GM19351 (cell line): Measurements from ENCODE around the gene ITGA2.

Source experiments
- ATAC-seq: cut with Tn5 transposase; IDR thresholded peaks from one replicate; pipeline ENCODE4 v1.9.1; 2021; ENCODE audit warnings: mild to moderate bottlenecking, moderate library complexity; ENCODE audit not compliant: unreplicated experiment

Gene ITGA2

DNA sequence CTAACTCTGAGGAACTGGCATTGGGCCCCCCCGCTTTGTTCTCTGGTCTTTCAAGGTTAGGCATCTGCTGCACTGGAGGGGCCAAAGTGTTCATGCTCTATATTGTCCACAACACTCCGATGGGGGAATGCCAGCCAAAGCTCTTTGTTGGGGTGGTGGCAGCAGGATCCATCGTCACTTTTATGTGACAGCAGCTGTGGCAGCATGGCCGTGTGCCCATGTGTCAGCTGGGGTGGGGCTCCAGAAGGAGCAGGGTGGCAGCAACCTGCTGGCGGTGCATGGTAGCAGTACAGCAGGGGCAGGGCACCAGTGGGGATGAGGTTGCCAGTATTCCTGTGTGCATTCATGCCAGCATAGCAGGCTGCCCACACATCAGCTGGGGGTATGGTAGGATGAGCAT is 28.2 kb downstream of the ITGA2 start:
- no peak for ATAC-seq

DNA sequence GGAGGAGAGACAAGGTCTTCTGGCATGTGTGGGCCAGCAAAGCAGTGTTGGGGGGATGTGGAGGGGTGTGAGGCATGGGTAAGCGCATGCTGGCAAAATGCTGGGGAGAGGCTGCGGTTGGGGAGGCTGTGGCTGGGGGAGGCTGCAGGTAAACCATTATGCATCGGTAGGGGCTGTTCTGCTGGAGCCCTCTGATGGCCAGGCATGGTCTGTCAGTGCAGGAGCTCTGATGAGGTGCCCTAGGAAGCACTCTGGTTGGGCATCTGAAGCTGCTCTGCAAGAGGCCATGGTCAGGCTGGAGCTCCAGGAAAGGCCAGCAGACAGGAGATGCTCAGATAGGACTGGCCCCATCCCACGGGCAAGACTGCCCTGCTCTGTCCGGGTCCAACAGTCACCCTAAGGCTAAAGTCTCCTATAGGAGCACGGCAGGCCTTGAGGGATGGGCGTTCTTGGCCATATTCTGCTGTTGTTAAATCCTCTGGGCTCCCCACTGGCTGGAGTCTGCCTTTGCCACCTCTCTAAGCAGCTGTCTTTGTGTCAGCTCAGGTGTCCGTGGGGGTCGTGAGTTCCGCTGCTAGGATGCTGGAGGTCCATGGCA is 28.7 kb downstream of the ITGA2 start:
- no peak for ATAC-seq

DNA sequence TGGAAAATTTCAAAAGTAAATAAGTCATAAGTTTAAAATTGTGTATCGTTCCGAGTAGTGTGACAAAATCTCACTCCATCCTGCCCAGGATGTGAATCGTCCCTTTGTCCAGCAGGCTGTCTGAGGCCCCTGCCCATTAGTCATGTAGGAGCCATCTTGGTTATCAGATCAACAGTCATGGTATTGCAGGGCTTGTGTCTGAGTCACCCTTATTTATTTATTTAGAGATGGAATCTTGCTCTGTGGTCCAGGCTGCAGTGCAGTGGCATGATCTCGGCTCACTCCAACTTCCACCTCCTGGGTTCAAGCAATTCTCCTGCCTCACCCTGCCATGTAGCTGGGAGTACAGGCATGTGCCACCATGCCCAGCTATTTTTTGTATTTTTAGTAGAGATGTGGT is 30.2 kb downstream of the ITGA2 start:
- no peak for ATAC-seq

DNA sequence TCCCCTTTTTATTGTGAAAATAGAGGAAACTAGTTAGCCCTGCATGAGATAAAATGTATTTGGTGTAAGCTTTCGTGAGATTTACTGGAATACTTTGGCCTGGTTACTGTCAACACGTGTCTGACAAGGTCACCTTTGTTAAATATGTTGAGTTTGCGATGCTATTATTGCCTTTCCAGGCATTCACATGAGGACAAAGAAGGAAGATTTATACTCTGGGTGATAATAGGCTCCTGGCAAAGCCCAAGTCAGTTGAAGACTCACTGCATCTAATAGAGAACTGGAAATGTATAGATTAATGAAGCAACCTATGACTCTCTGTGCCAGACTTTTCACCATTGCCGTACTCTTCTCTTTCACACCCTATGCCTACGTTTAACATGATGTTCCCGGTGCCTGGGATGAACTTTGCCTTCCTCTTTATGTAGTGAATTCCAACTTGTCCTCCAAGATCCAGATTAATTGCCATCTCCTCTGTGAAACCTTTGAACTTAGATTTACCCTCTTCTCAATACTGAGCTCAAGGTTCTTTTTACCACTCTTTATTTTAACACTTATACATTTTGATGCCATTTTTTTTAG is 33.9 kb downstream of the ITGA2 start:
- no peak for ATAC-seq

DNA sequence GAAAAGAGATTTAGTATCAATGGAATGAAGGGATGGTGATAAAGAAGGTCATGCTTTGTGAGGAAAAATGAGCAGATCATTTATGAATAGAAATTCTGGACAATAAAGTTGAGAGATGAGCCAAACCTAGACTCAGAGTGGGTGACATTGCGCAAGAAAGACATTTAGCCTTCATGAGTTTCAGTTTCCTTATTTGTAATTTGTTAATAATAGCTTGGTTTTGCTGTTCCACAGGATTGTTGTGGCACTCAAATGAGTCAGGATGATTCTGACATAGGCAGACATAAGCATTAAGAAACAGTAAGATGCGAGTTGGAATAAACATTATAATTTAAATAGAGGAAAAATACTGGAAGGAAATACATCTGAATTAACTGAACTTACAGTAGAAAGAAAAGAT is 34.8 kb downstream of the ITGA2 start:
- peak; percentile 95 for ATAC-seq

DNA sequence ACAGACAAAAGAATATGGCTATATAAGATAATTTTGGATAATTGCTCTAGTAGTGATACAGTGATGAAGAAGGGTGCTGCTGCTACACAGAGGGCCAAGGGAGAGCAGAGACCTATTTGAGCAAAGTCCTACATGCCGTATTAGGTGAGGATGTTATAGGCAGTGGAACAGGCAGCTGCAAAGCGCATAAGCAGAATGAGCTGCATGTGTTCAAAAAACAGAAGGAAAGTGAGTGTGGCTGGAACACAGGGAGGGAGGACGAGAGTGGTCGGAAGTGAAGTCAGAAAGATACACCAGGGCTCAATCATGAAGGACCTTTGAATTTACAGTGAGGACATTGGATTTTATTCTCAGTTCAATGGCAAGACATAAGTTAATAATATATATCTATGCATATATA is 35.4 kb downstream of the ITGA2 start:
- no peak for ATAC-seq

DNA sequence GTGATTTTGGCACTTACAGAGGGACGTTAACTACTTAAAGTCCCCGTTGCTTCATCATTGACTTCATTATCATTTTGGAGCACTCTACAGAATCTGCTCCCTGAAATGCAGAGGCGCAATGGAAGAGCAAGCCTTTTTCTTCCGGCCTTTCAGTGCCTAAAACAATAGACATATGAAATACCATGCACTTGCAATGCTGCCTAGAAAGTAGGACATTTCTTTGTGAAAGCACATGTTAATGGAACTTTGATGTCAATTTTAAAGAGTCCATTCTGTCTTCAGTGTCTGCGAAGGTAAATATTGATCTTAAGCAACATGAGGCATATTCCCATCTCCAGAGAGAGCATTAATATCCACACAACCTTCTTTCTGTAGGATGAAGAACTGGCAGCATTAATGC is 36.3 kb downstream of the ITGA2 start:
- ATAC-seq: no peak

DNA sequence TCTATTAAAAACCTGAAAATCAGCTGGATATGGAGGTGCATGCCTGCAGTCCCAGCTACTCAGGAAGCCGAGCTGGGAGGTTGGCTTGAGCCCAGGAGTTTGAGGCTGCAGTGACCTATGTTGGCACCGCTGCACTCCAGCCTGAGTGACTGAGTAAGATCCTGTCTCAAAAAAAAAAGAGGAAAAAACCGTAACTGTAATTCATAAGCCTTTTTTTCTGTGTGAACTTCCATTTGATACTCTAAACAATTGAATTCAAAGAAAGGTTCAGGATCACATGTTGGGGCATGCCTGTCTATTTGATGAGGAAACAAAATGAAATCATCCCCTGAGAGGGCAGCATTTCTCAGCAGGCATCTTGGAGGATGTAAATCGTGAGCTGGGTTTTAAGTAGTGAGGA is 38.8 kb downstream of the ITGA2 start:
- no peak for ATAC-seq

DNA sequence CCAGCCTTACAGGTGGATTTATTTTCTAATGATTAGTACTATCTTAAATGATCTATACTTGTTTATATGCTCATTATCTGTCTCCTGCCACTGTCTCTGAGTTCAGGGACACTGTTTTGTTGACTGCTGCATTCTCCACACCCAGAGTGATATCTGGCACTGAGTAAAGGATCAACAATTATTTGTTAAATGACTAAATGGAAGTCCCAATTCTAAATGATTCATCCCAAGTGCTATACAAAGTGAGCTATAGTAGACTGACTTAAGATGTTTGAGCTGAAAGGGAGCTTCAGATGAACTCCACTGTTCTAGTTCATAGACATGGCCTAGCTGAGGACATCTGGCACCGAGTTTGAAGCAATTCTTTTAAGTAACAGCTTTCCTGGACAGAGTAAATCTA is 40.5 kb downstream of the ITGA2 start:
- no peak for ATAC-seq

DNA sequence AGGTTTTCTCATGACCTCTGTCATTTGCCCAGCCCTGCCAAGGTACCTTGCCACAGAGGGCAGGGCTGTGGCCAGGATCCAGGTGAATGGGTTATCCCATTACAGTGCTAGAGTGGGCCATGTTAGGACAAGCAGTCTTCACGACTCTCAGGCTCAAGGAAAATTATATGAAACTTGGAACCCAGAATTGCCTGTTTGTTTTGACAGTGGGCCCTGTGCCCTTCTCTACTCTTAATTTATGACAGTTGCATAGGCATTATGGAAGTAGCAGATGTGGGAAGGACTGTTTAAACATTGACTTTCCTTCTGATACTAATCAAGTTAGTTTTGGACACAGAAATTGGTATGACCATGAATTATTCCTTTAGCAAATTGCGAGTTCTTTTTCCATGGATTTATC is 41.7 kb downstream of the ITGA2 start:
- no peak for ATAC-seq

DNA sequence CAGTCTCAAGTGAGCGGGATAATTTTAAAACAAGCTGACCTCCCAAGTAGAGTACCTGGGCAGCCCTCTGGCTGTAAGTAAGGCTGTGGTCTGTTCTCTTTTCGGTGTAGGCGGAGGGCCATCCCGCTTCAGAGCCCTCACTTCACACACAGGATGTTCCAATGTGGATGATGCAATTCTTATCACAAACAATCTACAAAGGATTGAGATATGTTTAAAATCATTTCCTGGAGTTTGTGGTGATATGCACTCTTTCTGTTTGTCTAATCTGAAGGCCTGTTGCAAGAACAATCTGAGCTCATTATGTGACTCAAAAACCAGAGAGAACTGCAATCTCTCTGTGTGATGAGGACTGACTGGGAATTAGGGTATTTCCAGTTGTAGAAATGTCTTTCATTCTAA is 42.5 kb downstream of the ITGA2 start:
- no peak for ATAC-seq

DNA sequence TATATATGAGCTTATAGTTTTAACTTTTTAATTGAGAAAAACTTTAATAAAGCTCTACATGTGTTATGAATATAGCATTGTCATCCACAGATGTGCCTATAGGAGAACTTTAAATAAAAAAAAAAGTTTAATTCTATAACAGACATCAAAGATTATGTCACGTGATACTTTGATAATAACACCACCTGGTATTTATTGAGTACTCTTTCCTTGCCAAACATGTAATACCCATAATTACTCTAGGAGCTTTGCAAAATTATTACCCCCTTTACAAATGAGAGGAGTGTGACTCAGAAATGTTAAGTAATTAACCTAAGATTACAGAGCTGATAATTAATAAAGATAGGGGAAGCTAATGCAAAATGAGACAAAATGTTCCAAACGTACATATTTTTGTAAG is 43.0 kb downstream of the ITGA2 start:
- ATAC-seq: no peak

DNA sequence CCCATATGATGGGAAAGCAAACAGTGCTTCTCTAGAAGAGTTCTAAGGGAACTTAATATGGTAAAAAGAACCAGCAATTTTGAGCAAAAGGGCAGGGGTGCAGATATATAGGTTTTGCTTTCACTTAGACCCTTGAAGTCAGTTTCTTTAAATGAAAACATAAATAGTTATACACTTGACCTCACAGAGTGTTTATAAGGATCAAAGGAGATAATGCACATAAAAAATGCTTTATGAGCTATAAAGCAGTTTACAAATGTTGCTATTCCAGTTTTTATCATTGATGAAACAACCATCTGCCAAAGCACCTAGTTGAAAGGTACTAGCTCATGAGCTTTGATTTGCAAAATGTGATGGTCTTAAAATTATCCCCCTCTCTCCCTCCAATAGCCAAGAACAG is 45.7 kb downstream of the ITGA2 start:
- no peak for ATAC-seq

DNA sequence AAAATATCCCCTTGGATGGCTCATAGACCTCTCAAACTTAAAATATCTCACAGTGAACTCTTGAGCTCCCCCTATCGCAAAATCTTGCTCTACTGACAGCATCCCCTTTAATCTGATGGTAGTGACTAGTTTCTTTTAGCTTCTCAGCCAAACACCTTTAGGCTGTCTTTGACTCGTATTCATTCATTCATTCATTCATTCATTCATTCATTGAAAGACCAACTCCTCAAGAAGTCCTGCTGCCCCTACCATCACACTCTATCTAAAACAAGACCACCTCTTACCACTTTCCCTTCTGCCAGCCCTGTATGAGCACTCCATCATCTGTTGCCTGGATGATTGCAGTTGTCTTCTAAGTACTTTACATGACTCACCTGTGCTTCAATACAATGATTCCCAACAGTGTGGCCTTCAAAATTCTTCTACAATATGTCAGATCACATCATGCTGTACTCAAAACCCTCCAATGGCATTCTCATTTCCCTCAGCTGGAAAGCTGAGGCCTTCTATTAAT is 46.8 kb downstream of the ITGA2 start:
- ATAC-seq: peak; percentile 56

DNA sequence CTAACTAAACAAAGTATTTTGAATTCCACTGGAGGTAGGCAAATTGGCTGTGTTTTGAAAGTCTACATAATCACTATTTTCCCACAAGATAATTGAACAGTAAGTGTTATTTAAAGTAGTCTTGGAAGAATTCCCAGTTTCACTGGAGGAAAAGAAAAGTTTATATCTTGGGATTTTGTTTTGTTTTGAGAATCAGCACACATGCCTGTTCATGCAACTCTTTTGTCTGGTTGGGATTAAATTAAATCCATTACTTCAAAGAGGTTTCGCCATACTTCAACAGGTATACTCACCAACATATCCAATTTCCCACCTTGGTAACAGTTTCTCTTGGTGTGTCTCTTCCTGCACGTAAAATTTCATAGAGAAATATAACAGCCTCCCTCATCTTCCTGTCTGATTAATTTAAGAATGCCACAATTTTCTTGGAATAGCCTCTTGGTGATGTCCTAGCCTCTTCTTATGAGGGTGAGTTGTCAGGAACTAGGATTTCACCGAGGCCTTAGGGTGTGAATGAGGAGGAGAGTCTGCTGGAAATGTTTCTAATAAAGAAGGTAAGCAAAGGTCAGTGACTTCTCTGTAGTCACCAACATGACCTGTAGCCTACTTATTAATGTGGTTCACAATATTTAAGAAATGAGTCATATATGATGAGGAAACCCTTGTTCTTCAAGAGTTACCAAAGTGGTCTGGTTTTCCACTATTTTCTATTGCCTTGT is 48.1 kb downstream of the ITGA2 start:
- ATAC-seq: no peak

DNA sequence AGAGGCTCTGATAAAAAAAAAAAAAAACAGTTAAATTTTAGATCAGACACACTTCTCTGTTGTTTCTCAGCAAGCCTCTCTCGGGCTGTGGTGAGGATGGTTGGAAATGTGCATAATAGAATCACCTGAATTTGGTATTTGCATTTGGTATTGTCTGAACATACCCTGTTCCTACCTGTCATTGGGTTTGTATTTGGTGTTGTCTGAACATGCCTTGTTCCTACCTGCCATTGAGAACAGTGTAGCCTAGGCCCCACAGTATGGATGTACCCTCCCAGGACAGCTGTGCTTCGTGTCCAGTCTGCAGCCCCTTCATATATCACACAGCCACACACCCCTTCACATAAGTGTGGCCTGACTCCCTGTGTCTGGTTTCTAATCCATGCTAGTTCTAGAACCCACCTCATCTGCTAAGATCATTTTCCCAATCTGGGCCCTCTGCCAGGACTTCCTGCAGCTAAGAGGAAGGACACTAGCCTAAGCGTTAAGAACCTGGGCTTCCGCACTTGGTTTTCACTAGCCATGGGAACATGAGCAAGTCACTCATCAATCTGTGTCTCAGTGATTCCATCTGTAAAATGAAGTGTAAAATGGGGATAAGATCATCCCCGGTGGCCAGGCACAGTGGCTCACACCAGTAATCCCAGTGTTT is 49.2 kb downstream of the ITGA2 start:
- no peak for ATAC-seq

DNA sequence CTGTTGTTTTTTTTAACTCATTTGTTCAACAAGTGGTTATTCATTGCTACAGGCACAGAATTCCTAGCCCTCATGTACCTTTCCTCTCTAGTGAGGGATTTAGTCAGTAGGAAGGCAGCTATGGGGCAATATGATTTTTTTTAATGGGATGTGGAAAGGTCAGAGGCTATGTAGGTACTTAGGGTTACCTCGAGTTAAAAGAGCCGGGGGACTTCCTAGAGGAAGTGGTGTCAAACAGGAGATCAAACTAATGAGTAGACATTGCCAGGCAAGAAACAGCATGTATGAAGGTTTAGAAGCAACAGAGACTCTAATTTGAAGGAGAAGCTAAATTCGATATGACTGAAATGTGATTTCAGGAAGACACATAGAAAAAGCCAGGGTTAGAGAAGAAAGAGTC is 50.7 kb downstream of the ITGA2 start:
- no peak for ATAC-seq

DNA sequence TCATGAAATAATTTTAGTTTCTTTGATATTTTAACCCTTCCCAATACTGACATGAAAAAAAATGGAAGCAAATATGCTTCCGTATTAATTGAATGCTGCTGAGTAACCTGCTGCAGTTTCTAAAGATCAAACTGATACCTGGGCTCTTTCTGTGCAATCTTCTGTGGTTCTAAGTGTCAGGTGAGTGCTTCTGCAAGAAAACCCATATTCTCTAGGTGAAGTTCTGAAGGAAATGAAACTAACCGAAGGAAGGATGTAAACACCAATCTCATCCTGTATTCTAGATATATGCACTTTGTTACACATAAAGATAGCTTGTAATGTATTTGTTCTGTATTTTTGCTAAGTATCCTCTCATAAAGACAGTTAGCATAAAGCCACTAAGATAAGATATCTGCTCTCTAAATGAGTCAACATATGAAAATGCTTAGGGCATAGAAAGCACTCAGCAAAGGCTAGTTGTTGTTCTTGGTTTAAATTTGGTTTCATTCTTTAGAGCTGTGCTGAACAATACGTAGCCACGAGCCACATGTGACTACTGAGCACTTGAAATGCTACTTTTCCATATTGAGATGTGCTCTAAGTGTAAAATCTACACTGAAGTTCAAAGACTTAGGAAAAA is 52.0 kb downstream of the ITGA2 start:
- ATAC-seq: peak; percentile 99

DNA sequence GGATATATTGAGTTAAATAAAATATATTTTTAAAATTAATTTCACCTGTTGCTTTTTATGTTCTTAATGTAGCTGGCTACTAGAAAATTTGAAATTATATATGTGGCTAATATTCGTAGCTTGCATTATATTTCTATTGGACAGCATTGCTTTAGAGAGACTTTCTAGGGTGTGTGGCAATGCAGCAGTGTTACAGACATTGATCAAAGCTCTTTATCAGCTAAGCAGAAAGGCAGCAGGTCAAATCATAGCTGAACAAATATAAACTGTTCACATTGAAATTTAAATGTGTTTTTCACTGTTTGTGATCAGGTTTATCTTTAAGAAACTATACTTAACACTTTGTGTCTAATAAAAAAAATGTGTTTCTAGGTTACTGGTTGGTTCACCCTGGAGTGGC is 52.6 kb downstream of the ITGA2 start:
- ATAC-seq: no peak

DNA sequence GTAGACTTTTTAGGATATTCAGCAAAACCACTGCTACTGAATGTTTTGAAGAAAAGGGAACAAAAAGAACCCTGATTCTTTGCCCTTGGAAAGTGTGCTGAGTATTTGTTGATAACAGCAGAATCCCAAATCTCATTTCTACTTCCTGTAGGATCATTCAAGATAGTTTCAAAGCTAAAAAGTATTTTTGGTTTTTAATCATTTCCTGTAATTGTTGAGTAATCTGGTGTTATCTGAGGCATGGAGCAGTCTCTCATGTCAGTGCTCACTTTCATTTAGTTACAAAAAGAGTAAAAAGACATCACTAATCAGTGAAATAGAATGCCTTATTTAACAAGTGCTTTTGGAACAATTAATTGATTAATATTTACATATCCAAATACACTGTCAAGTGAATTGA is 56.1 kb downstream of the ITGA2 start:
- ATAC-seq: no peak

DNA sequence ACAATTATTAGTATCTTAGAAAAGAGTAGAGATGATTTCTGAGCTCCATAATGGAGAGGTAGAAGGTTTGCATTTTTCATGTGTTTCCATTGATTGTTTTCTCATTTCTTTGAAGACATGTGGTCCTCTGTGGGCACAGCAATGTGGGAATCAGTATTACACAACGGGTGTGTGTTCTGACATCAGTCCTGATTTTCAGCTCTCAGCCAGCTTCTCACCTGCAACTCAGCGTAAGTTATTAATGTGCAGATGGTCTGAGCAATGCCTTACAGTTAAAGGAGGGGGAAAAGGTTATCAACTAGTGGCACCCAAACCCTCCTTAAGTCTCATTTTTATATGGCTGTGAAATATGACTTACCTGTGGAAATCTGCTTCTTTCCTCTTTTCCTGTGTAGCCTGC is 59.1 kb downstream of the ITGA2 start:
- no peak for ATAC-seq

DNA sequence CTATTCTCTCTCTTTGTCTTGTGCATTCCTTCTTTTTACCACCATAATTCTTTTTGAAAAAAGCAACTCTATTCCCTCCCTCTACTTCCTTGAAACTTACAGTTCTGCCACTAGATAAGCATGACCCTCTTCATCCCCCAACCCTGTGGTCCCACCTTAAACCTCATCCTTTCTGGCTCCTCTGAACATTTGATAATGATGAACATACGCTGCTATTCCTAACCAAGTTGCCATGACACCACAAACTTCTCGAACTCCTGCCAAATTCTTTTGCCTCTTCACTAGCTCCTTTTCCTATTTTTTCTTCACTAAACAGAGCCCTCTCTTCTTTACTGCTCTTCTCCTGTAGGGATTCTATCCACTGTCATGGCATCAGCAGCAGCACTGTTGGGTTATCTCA is 63.3 kb downstream of the ITGA2 start:
- ATAC-seq: no peak
